HepG2 (cell line): ENCODE measurements around the gene POLR1G.

ENCODE experiments used
- ATF7 ChIP-seq, 2 experiments: fragments of 450-650 bp in 1 of 2; sonication (generic) in 1 of 2; formaldehyde crosslinking in 1 of 2; IDR thresholded peaks; 2 replicates each; pipeline versions ENCODE4 v1.4.0 to v1.6.1; 2016 to 2020; ENCODE audit warnings: antibody characterized with exemption in 1 of 2, mild to moderate bottlenecking in 1 of 2, missing genetic modification reagents in 1 of 2
- CTCF ChIP-seq: sonication (generic); formaldehyde crosslinking; IDR thresholded peaks from 2 replicates; pipeline ENCODE4 v1.5.0; 2020; ENCODE audit warnings: mild to moderate bottlenecking, missing genetic modification reagents, moderate library complexity
- HDAC6 ChIP-seq: fragments of 200-600 bp; sonication (generic); IDR thresholded peaks from 2 replicates; pipeline ENCODE4 v1.7.0; 2017; ENCODE audit warnings: mild to moderate bottlenecking, antibody characterized with exemption, low read length, low read depth
- IRF2 ChIP-seq: IDR thresholded peaks from 2 replicates; pipeline ENCODE4 v1.6.1; 2018; ENCODE audit warnings: missing genetic modification reagents, missing compliant biosample characterization
- LRRFIP1 ChIP-seq: sonication (generic); formaldehyde crosslinking; conservative IDR thresholded peaks from 2 replicates; pipeline ENCODE4 v1.4.0; 2020; ENCODE audit warnings: missing genetic modification reagents
- REXO4 ChIP-seq: sonication (generic); formaldehyde crosslinking; IDR thresholded peaks from 2 replicates; pipeline ENCODE4 v1.8.0; 2022; ENCODE audit warnings: missing genetic modification reagents, mild to moderate bottlenecking, borderline replicate concordance
- TMF1 ChIP-seq: sonication (generic); formaldehyde crosslinking; IDR thresholded peaks from 2 replicates; pipeline ENCODE4 v1.8.1; 2022; ENCODE audit warnings: low read depth, missing genetic modification reagents
- ZIK1 ChIP-seq: sonication (generic); formaldehyde crosslinking; IDR thresholded peaks from 2 replicates; pipeline ENCODE4 v1.5.0; 2020; ENCODE audit warnings: mild to moderate bottlenecking, low read depth, missing genetic modification reagents, borderline replicate concordance
- ZMYM2 ChIP-seq: sonication (generic); formaldehyde crosslinking; IDR thresholded peaks from 2 replicates; pipeline ENCODE4 v1.8.0; 2022; ENCODE audit warnings: mild to moderate bottlenecking, missing genetic modification reagents

GRCh38 chr19:45450012-45450333, 43.5 kb downstream of the POLR1G start:
- TF ChIP-seq CTCF (CRISPR knock-in tag) = no peak
- TF ChIP-seq ATF7 (IDR thresholded peaks at IDR 0.05) = no peak
- no peak for TF ChIP-seq ATF7 (CRISPR knock-in tag; IDR thresholded peaks at IDR 0.05)
- no peak for TF ChIP-seq IRF2 (CRISPR knock-in tag)
- no peak for TF ChIP-seq ZMYM2 (CRISPR knock-in tag)
- TF ChIP-seq TMF1 (CRISPR knock-in tag) = no peak
- no peak for TF ChIP-seq ZIK1 (CRISPR knock-in tag)
- no peak for TF ChIP-seq REXO4
- no peak for TF ChIP-seq HDAC6
- no peak for TF ChIP-seq LRRFIP1
